Esophagus muscularis mucosa (tissue), 4 donors: Measurements from ENCODE around the gene RGS19. TPM values are rescaled to one million over a fixed set of nuclear protein-coding genes. Genes with fewer than 3 reads are reported as not detected.

ENCODE experiments used
- DNase-seq: peaks from one replicate; pipeline ENCODE4 v3.0.0-alpha.2; 2017; ENCODE audit errors: extremely low spot score
- H3K27ac ChIP-seq, 4 donors: fragments of 200-600 bp; sonication (generic); replicated peaks in 1 of 4; 1 replicate in 3 of 4; 2 replicates in 1 of 4; pipeline ENCODE4 v1.5.1; 2016 to 2019; ENCODE audit warnings: mild to moderate bottlenecking in 1 of 4
- H3K27me3 ChIP-seq, 4 donors: fragments of 200-600 bp; sonication (generic); one replicate each; pipeline versions ENCODE4 v1.5.1 to v1.6.0; 2016 to 2019
- H3K36me3 ChIP-seq, 4 donors: fragments of 200-600 bp; sonication (generic); one replicate each; pipeline ENCODE4 v1.5.1; 2016 to 2019
- H3K4me1 ChIP-seq, 4 donors: fragments of 200-600 bp; sonication (generic); one replicate each; pipeline ENCODE4 v1.5.1; 2016 to 2019
- H3K4me3 ChIP-seq, 4 donors: fragments of 200-600 bp; sonication (generic); 1 replicate in 2 of 4; 2 replicates in 2 of 4; pipeline ENCODE4 v1.5.1; 2016 to 2019; ENCODE audit warnings: mild to moderate bottlenecking in 4 of 4, moderate library complexity in 1 of 4
- H3K9me3 ChIP-seq, 4 donors: fragments of 200-600 bp; sonication (generic); 1 replicate in 3 of 4; 2 replicates in 1 of 4; pipeline ENCODE4 v1.5.1; 2016 to 2019
- EP300 ChIP-seq: sonication (generic); formaldehyde crosslinking; IDR thresholded peaks from one replicate; pipeline ENCODE4 v1.6.1; 2017; ENCODE audit warnings: antibody characterized with exemption
- POLR2A ChIP-seq: fragments of 450-650 bp; IDR thresholded peaks from one replicate; pipeline ENCODE4 v1.6.1; 2017; ENCODE audit warnings: antibody characterized with exemption, moderate library complexity, mild to moderate bottlenecking, low read depth
- POLR2AphosphoS5 ChIP-seq, 2 donors: sonication (generic); formaldehyde crosslinking; IDR thresholded peaks; one replicate each; pipeline ENCODE4 v1.6.1; 2017; ENCODE audit warnings: antibody characterized with exemption in 2 of 2
- WGBS: methylation state at CpG from one replicate; pipeline ENCODE4 v1.1.5; 2018; 5-methylcytosine and 5-hydroxymethylcytosine counted together
- intact Hi-C: fragments of 100-400 bp; cut with DNase I; formaldehyde crosslinking; loops from one replicate; pipeline ENCODE4 v1.15.1; 2023
- total RNA-seq, 4 donors: library from RNA; depleted of rRNA; stranded (reverse); fragments of >200 nt; gene quantifications; one replicate each; pipeline versions ENCODE4 v1.1.0 to v1.2.1, GENCODE V29; 2016
- TF ChIP-seq, protein P1 (sequence below), 3 experiments: fragments of 200-600 bp in 2 of 3; fragments of 450-650 bp in 1 of 3; sonication (generic) in 2 of 3; IDR thresholded peaks; one replicate each; pipeline ENCODE4 v1.5.1; 2017 to 2019; ENCODE audit warnings: antibody characterized with exemption in 3 of 3, mild to moderate bottlenecking in 2 of 3, moderate library complexity in 1 of 3

RGS19 gene
- total RNA-seq, 4 donors from 2014 or later, result 11.4 to 17.7 (median 12.7) TPM

- H3K27me3 ChIP-seq, result no peaks in the 10 kb centered on the region
- no peak overlapping the region for H3K27ac ChIP-seq
- peaks cover 6 to 40% (median 35%) of the 10 kb centered on the region in 4 donors for H3K36me3 ChIP-seq
- intact Hi-C loops, result no loop called here
- no peak overlapping the region for H3K4me3 ChIP-seq
- H3K9me3 ChIP-seq, result no peaks in the 10 kb centered on the region
- no peak for DNase-seq
- WGBS, result 93% methylated on average over 12 of the region's 12 CpGs
- TF ChIP-seq EP300 (no peak), POLR2AphosphoS5 (IDR thresholded peaks at IDR 0.05) (no peak), POLR2A (no peak)
- TF ChIP-seq, protein P1, sequence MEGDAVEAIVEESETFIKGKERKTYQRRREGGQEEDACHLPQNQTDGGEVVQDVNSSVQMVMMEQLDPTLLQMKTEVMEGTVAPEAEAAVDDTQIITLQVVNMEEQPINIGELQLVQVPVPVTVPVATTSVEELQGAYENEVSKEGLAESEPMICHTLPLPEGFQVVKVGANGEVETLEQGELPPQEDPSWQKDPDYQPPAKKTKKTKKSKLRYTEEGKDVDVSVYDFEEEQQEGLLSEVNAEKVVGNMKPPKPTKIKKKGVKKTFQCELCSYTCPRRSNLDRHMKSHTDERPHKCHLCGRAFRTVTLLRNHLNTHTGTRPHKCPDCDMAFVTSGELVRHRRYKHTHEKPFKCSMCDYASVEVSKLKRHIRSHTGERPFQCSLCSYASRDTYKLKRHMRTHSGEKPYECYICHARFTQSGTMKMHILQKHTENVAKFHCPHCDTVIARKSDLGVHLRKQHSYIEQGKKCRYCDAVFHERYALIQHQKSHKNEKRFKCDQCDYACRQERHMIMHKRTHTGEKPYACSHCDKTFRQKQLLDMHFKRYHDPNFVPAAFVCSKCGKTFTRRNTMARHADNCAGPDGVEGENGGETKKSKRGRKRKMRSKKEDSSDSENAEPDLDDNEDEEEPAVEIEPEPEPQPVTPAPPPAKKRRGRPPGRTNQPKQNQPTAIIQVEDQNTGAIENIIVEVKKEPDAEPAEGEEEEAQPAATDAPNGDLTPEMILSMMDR (IDR thresholded peaks at IDR 0.05), result no peak
- peaks cover 24 to 32% (median 26%) of the 10 kb centered on the region in 4 donors for H3K4me1 ChIP-seq
These were observed 3.8 kb downstream of the RGS19 start for GRCh38 chr20:64075556-64075955.

DNA sequence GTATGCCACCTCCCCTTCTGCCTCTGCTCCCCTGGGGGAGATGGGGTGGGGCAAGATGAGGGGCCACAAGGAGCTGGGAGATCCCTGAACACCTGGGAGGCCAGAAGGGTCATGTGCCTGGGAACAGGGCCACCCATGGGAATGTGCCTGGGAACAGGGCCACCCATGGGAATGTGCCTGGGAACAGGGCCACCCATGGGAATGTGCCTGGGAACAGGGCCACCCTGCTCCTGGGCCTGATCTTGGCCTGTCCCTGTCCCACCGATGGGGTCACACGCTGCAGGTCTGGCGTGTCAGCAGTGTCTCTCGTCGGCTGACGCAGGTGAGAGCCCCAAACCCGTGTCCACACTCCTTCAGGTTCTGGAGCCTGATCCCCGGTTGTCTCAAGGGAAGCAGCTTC lies 4.4 kb downstream of the RGS19 start:
- Histone ChIP-seq H3K36me3 (peaks cover 6 to 46% (median 37%) of the 10 kb centered on the region in 4 donors), H3K27me3 (no peaks in the 10 kb centered on the region), H3K4me3 (no peak overlapping the region), H3K27ac (no peak overlapping the region), H3K9me3 (no peaks in the 10 kb centered on the region), H3K4me1 (peaks cover 18 to 26% (median 20%) of the 10 kb centered on the region in 4 donors)
- 95% methylated on average over 8 of the region's 8 CpGs for WGBS
- intact Hi-C loops, result no loop called here
- no peak for DNase-seq
- TF ChIP-seq, protein P1 (IDR thresholded peaks at IDR 0.05), result no peak
- TF ChIP-seq POLR2AphosphoS5 (IDR thresholded peaks at IDR 0.05), result no peak
- no peak for TF ChIP-seq EP300
- TF ChIP-seq POLR2A, result no peak

GRCh38 chr20:64074184-64074789 lies 5.0 kb downstream of the RGS19 start:
- H3K4me3 ChIP-seq, result no peak overlapping the region
- no peaks in the 10 kb centered on the region for H3K9me3 ChIP-seq
- WGBS, result 91% methylated on average over 15 of the region's 28 CpGs
- intact Hi-C loops, result no loop called here
- peaks cover 14 to 26% (median 18%) of the 10 kb centered on the region in 4 donors for H3K4me1 ChIP-seq
- peaks cover 6 to 48% (median 37%) of the 10 kb centered on the region in 4 donors for H3K36me3 ChIP-seq
- no peak overlapping the region for H3K27ac ChIP-seq
- H3K27me3 ChIP-seq, result no peaks in the 10 kb centered on the region
- no peak for DNase-seq
- no peak for TF ChIP-seq POLR2A
- no peak for TF ChIP-seq POLR2AphosphoS5 (IDR thresholded peaks at IDR 0.05)
- TF ChIP-seq, protein P1 (IDR thresholded peaks at IDR 0.05), result no peak
- no peak for TF ChIP-seq EP300

DNA sequence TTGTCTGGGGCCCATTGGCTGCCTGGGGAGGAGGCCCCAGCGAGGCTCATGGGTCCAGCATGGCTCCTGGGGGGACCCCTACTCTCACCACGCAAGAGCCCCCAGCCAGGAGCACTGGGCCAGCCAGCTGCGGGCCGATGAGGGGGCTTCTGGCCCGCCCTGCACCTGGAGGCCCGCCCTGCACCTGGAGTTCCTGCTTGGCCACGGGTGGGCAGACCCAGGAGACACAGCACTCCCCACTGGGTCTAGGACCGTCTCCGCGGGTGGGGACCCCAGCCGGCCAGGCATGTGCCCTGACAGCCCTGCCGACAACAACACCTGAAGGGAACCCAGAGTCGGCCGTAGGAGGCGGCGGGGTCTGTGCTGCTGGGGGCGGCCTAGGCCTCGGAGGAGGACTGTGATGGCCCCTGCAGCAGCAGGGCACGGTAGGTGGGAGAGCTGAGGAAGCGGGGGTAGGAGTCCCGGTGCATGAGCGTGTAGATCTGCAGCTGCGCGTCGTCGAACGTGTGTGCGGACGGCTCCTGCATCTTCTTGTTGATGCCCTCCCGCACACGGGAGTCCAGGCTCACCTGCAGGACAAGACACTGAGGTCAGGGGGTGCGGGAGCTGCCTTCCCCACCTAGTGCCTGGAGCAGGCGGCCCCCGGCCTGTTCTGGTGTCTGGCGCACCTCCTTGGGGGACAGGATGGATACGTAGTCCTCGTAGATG lies 5.7 kb downstream of the RGS19 start:
- intact Hi-C loops, result no loop called here
- Histone ChIP-seq H3K27ac (no peak overlapping the region), H3K27me3 (no peaks in the 10 kb centered on the region), H3K4me1 (peaks cover 7 to 19% (median 11%) of the 10 kb centered on the region in 4 donors), H3K9me3 (no peaks in the 10 kb centered on the region), H3K36me3 (peaks cover 6 to 51% (median 37%) of the 10 kb centered on the region in 4 donors), H3K4me3 (no peak overlapping the region)
- TF ChIP-seq EP300 (no peak), POLR2AphosphoS5 (IDR thresholded peaks at IDR 0.05) (no peak), POLR2A (no peak)
- 91% methylated on average over 30 of the region's 37 CpGs for WGBS
- DNase-seq, result no peak

DNA sequence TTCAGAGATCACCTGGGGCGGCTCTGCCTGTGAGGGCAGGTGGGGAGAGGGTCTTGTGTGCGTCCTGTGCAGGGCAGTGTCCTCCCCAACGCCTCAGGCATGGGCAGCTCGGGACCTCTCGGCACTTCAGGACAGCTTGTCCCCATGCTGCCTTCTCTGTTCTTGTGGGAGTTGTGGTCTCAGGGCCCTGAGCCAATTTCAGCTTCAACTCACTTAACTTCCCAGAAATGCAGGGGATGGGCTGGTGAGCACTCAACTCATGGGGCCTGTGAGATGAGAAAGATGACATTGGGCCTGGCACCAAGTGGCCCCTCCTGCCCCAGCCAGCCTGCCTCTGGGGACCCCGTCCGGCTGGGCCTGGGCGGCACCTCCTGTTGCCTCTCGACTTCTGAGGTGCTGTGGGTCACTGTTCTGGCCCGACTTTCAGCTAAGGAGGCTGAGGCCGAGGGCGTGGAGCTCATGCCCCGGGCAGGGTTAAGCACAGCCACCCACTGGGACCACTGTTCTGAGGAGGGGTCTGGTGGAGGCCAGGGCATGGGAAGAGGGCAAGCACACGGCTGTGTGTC lies 6.7 kb downstream of the RGS19 start:
- no peak for DNase-seq
- Histone ChIP-seq H3K36me3 (peaks cover 6 to 51% (median 39%) of the 10 kb centered on the region in 4 donors), H3K4me3 (no peak overlapping the region), H3K9me3 (no peaks in the 10 kb centered on the region), H3K27ac (no peak overlapping the region), H3K27me3 (no peaks in the 10 kb centered on the region), H3K4me1 (peaks cover 0 to 10% (median under 1%) of the 10 kb centered on the region in 4 donors)
- TF ChIP-seq EP300 (no peak), POLR2AphosphoS5 (IDR thresholded peaks at IDR 0.05) (no peak), POLR2A (no peak)
- TF ChIP-seq, protein P1 (IDR thresholded peaks at IDR 0.05), result no peak
- intact Hi-C loops, result no loop called here
- 75% methylated on average over 3 of the region's 14 CpGs for whole genome bisulfite sequencing
